HCT116 (cell line): ENCODE results near the gene RIOX2.

Experiments
- CTCF ChIP-seq, 3 experiments: fragments of 200-600 bp in 1 of 3; sonication (generic) in 1 of 3; IDR thresholded peaks in 2 of 3; conservative IDR thresholded peaks in 1 of 3; 2 replicates each; pipeline ENCODE4 v1.5.1; 2012 to 2017; ENCODE audit warnings: low read depth in 2 of 3, low read length in 2 of 3, antibody characterized with exemption in 1 of 3, borderline replicate concordance in 1 of 3, control low read depth in 1 of 3, mild to moderate bottlenecking in 1 of 3, mixed read lengths in 1 of 3, mixed run types in 1 of 3, moderate library complexity in 1 of 3; ENCODE audit not compliant: insufficient read depth in 1 of 3
- ELF1 ChIP-seq: IDR thresholded peaks from 2 replicates; pipeline ENCODE4 v1.6.1; 2012; ENCODE audit warnings: low read depth, borderline replicate concordance
- EZH2 ChIP-seq: fragments of 200-600 bp; sonication (generic); IDR thresholded peaks from 2 replicates; pipeline ENCODE4 v1.6.1; 2017; ENCODE audit warnings: antibody characterized with exemption, mixed run types
- MAX ChIP-seq: IDR thresholded peaks from 2 replicates; pipeline ENCODE4 v1.6.1; 2012
- POLR2A ChIP-seq: IDR thresholded peaks from 2 replicates; pipeline ENCODE4 v1.7.0; 2011; ENCODE audit warnings: borderline replicate concordance; ENCODE audit not compliant: insufficient read depth, insufficient read length; ENCODE audit errors: extremely low read depth
- REST ChIP-seq: IDR thresholded peaks from 2 replicates; pipeline ENCODE4 v1.6.1; 2012; ENCODE audit warnings: low read depth
- ZNF274 ChIP-seq: fragments of 200-500 bp; sonication (Bioruptor generic); IDR thresholded peaks from 2 replicates; pipeline ENCODE4 v1.6.1; 2014; ENCODE audit warnings: mild to moderate bottlenecking, low read depth, low read length, inconsistent platforms

GRCh38 chr3:97892852-97893251, 79.4 kb downstream of the RIOX2 start:
- TF ChIP-seq POLR2A: no peak
- no peak for TF ChIP-seq ELF1
- no peak for TF ChIP-seq CTCF (IDR thresholded peaks at IDR 0.05 in 2 of 3, conservative IDR thresholded peaks at IDR 0.05 in 1 of 3; ENCODE audit: borderline replicate concordance in 1 of 3, insufficient read depth in 1 of 3, low read depth in 2 of 3, low read length in 2 of 3)
- TF ChIP-seq EZH2: no peak
- no peak for TF ChIP-seq ZNF274
- TF ChIP-seq MAX: no peak
- TF ChIP-seq REST: no peak
